GM19455 (cell line): ENCODE data around the gene TGFA.

Source experiments
- ATAC-seq: cut with Tn5 transposase; IDR thresholded peaks from one replicate; pipeline ENCODE4 v1.9.1; 2021; ENCODE audit not compliant: unreplicated experiment

The TGFA gene

GRCh38 chr2:70553334-70553583 is 367 bp downstream of the TGFA start:
- peak; percentile 12 for ATAC-seq

- ATAC-seq, result no peak
Measured at GRCh38 chr2:70552501-70553333, 909 bp downstream of the TGFA start.

- no peak for ATAC-seq
Measured at GRCh38 chr2:70551167-70551566, 2.5 kb downstream of the TGFA start.

GRCh38 chr2:70549962-70550361 is 3.7 kb downstream of the TGFA start:
- no peak for ATAC-seq

- ATAC-seq, result no peak
Measured at GRCh38 chr2:70549064-70549710, 4.4 kb downstream of the TGFA start.

GRCh38 chr2:70548233-70548632 is 5.4 kb downstream of the TGFA start:
- ATAC-seq, result no peak

- no peak for ATAC-seq
Measured at GRCh38 chr2:70546885-70547284, 6.7 kb downstream of the TGFA start.

GRCh38 chr2:70546376-70546775 is 7.2 kb downstream of the TGFA start:
- ATAC-seq, result no peak

- ATAC-seq, result no peak
Measured at GRCh38 chr2:70541481-70542020, 12.1 kb downstream of the TGFA start.

- no peak for ATAC-seq
Measured at GRCh38 chr2:70537840-70538239, 15.8 kb downstream of the TGFA start.

- ATAC-seq, result no peak
Measured at GRCh38 chr2:70536517-70537055, 17.0 kb downstream of the TGFA start.

- no peak for ATAC-seq
Measured at GRCh38 chr2:70535573-70535972, 18.1 kb downstream of the TGFA start.

GRCh38 chr2:70534183-70534836 is 19.3 kb downstream of the TGFA start:
- ATAC-seq, result no peak

- no peak for ATAC-seq
Measured at GRCh38 chr2:70532244-70532935, 21.2 kb downstream of the TGFA start.

GRCh38 chr2:70531419-70532086 is 22.1 kb downstream of the TGFA start:
- ATAC-seq, result no peak

GRCh38 chr2:70529610-70530009 is 24.0 kb downstream of the TGFA start:
- no peak for ATAC-seq

GRCh38 chr2:70528929-70529328 is 24.7 kb downstream of the TGFA start:
- no peak for ATAC-seq

- ATAC-seq, result no peak
Measured at GRCh38 chr2:70528276-70528675, 25.4 kb downstream of the TGFA start.

- no peak for ATAC-seq
Measured at GRCh38 chr2:70527447-70528080, 26.1 kb downstream of the TGFA start.

- ATAC-seq, result no peak
Measured at GRCh38 chr2:70526126-70526525, 27.5 kb downstream of the TGFA start.
